ENCODE data around the gene HNRNPAB.

The HNRNPAB gene

DNA sequence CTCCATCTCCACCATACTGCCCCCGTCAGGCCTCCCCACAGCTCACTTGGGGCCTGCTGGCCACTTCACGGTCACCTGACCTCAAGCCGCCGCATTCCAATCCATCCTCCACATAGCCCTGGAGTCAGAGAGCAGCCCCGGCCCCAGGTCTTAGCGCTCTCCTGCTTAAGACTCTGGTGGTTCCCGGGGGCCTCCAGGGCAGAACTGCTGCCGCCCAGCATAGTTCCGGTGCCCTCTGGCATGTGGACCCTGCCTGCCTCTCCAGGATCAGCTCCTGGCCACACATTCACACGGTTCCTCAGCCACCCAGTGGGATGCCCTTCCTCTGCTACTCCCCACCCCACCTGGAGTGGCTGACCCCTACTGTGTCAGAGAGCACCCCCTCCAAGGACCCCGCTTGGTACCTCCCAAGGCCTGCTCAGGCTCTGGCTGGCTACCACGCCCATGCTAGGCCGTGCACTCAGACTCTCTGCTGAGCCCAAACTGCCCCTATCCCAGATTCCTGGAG, 19.5 kb downstream of the HNRNPAB start:
- TF ChIP-seq EZH2phosphoT487 (IDR thresholded peaks at IDR 0.05; ENCODE audit: borderline replicate concordance): no peak
- TF ChIP-seq, protein P1, sequence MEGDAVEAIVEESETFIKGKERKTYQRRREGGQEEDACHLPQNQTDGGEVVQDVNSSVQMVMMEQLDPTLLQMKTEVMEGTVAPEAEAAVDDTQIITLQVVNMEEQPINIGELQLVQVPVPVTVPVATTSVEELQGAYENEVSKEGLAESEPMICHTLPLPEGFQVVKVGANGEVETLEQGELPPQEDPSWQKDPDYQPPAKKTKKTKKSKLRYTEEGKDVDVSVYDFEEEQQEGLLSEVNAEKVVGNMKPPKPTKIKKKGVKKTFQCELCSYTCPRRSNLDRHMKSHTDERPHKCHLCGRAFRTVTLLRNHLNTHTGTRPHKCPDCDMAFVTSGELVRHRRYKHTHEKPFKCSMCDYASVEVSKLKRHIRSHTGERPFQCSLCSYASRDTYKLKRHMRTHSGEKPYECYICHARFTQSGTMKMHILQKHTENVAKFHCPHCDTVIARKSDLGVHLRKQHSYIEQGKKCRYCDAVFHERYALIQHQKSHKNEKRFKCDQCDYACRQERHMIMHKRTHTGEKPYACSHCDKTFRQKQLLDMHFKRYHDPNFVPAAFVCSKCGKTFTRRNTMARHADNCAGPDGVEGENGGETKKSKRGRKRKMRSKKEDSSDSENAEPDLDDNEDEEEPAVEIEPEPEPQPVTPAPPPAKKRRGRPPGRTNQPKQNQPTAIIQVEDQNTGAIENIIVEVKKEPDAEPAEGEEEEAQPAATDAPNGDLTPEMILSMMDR (conservative IDR thresholded peaks at IDR 0.05; ENCODE audit: low read length): no peak
- Histone ChIP-seq H3K9me3 (ENCODE audit: insufficient read depth, low read depth, low read length) (no peaks in the 10 kb centered on the region), H3K36me3 (ENCODE audit: insufficient read depth, low read length) (no peaks in the 10 kb centered on the region), H3K4me2 (ENCODE audit: low read depth, low read length, poor library complexity, severe bottlenecking) (no peak overlapping the region), H3K27me3 (ENCODE audit: insufficient read depth, low read length, poor library complexity, severe bottlenecking) (no peaks in the 10 kb centered on the region), H3K9ac (ENCODE audit: low read depth, low read length, poor library complexity, severe bottlenecking) (no peak overlapping the region), H3K79me2 (ENCODE audit: insufficient read depth, low read length) (no peaks in the 10 kb centered on the region), H3K9me2 (replicated peaks; ENCODE audit: low read depth, low read length) (no peaks in the 10 kb centered on the region), H4K20me1 (ENCODE audit: insufficient read depth, low read length, poor library complexity, severe bottlenecking) (no peaks in the 10 kb centered on the region), H3K4me1 (ENCODE audit: insufficient read depth, low read length, poor library complexity, severe bottlenecking) (no peaks in the 10 kb centered on the region), H2AFZ (ENCODE audit: low read length) (no peak overlapping the region), H3F3A (ENCODE audit: low read depth) (no peaks in the 10 kb centered on the region), H3K4me3 (ENCODE audit: low read length, poor library complexity, severe bottlenecking) (no peak overlapping the region)

DNA sequence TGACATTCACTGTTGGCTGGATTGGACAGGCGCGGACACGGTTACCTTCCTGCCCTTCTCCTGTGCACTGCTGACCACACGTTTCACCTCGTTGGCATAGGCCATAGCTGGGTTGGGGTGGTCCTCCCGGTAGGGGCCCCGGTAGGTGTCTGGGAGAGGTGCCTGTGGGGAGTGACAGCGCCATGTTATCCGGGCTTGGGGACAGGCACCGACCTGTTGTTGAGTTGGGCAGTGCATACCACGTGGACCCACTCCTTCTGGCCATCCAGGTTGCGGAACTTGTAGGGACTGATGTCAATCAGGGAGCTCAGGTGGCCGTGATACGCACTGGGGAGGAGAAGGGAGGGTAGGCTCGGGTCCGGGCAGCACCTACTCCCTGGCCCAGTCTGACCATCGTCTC, 20.1 kb downstream of the HNRNPAB start:
- TF ChIP-seq EZH2phosphoT487 (IDR thresholded peaks at IDR 0.05; ENCODE audit: borderline replicate concordance): no peak
- TF ChIP-seq, protein P1 (conservative IDR thresholded peaks at IDR 0.05; ENCODE audit: low read length): no peak
- Histone ChIP-seq H3K4me1 (ENCODE audit: insufficient read depth, low read length, poor library complexity, severe bottlenecking) (no peaks in the 10 kb centered on the region), H3K27me3 (ENCODE audit: insufficient read depth, low read length, poor library complexity, severe bottlenecking) (no peaks in the 10 kb centered on the region), H3K9me3 (ENCODE audit: insufficient read depth, low read depth, low read length) (no peaks in the 10 kb centered on the region), H3K79me2 (ENCODE audit: insufficient read depth, low read length) (no peaks in the 10 kb centered on the region), H3K9me2 (replicated peaks; ENCODE audit: low read depth, low read length) (no peaks in the 10 kb centered on the region), H3F3A (ENCODE audit: low read depth) (no peaks in the 10 kb centered on the region), H3K9ac (ENCODE audit: low read depth, low read length, poor library complexity, severe bottlenecking) (no peak overlapping the region), H3K4me2 (ENCODE audit: low read depth, low read length, poor library complexity, severe bottlenecking) (no peak overlapping the region), H3K4me3 (ENCODE audit: low read length, poor library complexity, severe bottlenecking) (no peak overlapping the region), H3K36me3 (ENCODE audit: insufficient read depth, low read length) (no peaks in the 10 kb centered on the region), H2AFZ (ENCODE audit: low read length) (no peak overlapping the region), H4K20me1 (ENCODE audit: insufficient read depth, low read length, poor library complexity, severe bottlenecking) (no peaks in the 10 kb centered on the region)

DNA sequence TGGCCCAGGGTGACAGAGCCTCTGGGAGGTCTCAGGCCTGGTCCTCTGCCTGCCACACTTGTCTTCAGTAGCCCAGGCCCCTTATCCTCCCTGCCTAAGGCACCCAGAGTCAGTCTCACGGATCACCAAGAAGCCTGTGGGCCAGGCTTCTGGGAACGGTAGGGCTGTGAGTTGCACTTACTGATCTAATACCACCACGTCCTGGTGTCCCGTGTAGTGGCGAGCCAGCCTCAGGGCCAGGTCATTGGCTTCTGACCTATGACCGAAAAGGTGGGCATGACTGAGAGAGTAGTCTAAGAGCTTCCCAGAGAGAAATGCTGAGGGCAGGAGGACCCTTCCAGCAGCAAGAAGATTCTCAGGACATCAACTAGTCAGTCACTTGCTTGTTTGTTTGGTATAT, 20.8 kb downstream of the HNRNPAB start:
- H3K9me3 ChIP-seq (ENCODE audit: insufficient read depth, low read depth, low read length): no peaks in the 10 kb centered on the region
- no peak overlapping the region for H3K4me2 ChIP-seq (ENCODE audit: low read depth, low read length, poor library complexity, severe bottlenecking)
- no peaks in the 10 kb centered on the region; the same call in 1 of the 2 replicates for H3K36me3 ChIP-seq (ENCODE audit: insufficient read depth, low read length)
- TF ChIP-seq EZH2phosphoT487 (IDR thresholded peaks at IDR 0.05; ENCODE audit: borderline replicate concordance): no peak
- TF ChIP-seq, protein P1 (conservative IDR thresholded peaks at IDR 0.05; ENCODE audit: low read length): no peak
- no peaks in the 10 kb centered on the region for H3K27me3 ChIP-seq (ENCODE audit: insufficient read depth, low read length, poor library complexity, severe bottlenecking)
- no peak overlapping the region for H2AFZ ChIP-seq (ENCODE audit: low read length)
- H4K20me1 ChIP-seq (ENCODE audit: insufficient read depth, low read length, poor library complexity, severe bottlenecking): no peaks in the 10 kb centered on the region
- H3K4me3 ChIP-seq (ENCODE audit: low read length, poor library complexity, severe bottlenecking): no peak overlapping the region
- H3F3A ChIP-seq (ENCODE audit: low read depth): no peaks in the 10 kb centered on the region
- H3K9me2 ChIP-seq (replicated peaks; ENCODE audit: low read depth, low read length): no peaks in the 10 kb centered on the region
- H3K4me1 ChIP-seq (ENCODE audit: insufficient read depth, low read length, poor library complexity, severe bottlenecking): no peaks in the 10 kb centered on the region
- H3K79me2 ChIP-seq (ENCODE audit: insufficient read depth, low read length): peaks cover 7% of the 10 kb centered on the region; the same call in 1 of the 2 replicates
- no peak overlapping the region for H3K9ac ChIP-seq (ENCODE audit: low read depth, low read length, poor library complexity, severe bottlenecking)
